K562 (cell line): Measurements from ENCODE around the gene GSTM1. TPM values are rescaled to one million over a fixed set of nuclear protein-coding genes. Genes with fewer than 3 reads are reported as not detected.

Source experiments
- CBFB ChIP-seq: sonication (generic); formaldehyde crosslinking; IDR thresholded peaks from 2 replicates; pipeline ENCODE4 v1.4.0; 2020; ENCODE audit warnings: mild to moderate bottlenecking, missing genetic modification reagents
- DIDO1 ChIP-seq: fragments of 450-650 bp; IDR thresholded peaks from 2 replicates; pipeline ENCODE4 v1.6.1; 2016; ENCODE audit warnings: low read depth, missing biosample characterization, missing genetic modification characterization
- KAT2B ChIP-seq: IDR thresholded peaks from one replicate; pipeline ENCODE4 v1.6.1; 2012; ENCODE audit warnings: low read depth, mild to moderate bottlenecking, control low read depth, inconsistent platforms, low read length, moderate library complexity
- MITF ChIP-seq: IDR thresholded peaks from 2 replicates; pipeline ENCODE4 v1.6.1; 2014; ENCODE audit warnings: antibody characterized with exemption
- PTRF ChIP-seq: fragments of 450-650 bp; IDR thresholded peaks from 2 replicates; pipeline ENCODE4 v1.6.1; 2016; ENCODE audit warnings: mild to moderate bottlenecking, missing genetic modification characterization, missing compliant biosample characterization
- RBM34 ChIP-seq: fragments of 200-400 bp; formaldehyde crosslinking; IDR thresholded peaks from 2 replicates; pipeline ENCODE4 v1.6.1; 2018; ENCODE audit warnings: low read length, borderline replicate concordance; ENCODE audit not compliant: insufficient read depth
- RBM39 ChIP-seq: fragments of 200-400 bp; formaldehyde crosslinking; optimal IDR thresholded peaks from 2 replicates; pipeline ENCODE3; 2018; ENCODE audit warnings: low read depth, low read length
- SMC3 ChIP-seq: conservative IDR thresholded peaks from 2 replicates; pipeline ENCODE4 v1.6.1; 2011; ENCODE audit warnings: low read depth, low read length, improper control_type of control experiment; ENCODE audit not compliant: insufficient read depth
- ZBTB1 ChIP-seq: sonication (generic); formaldehyde crosslinking; IDR thresholded peaks from 2 replicates; pipeline ENCODE4 v1.8.1; 2023; ENCODE audit warnings: missing genetic modification reagents, low read depth, mild to moderate bottlenecking, borderline replicate concordance
- ZNF740 ChIP-seq, 3 experiments: fragments of 200-800 bp in 1 of 3; sonication (Bioruptor generic) in 1 of 3; sonication (generic) in 1 of 3; formaldehyde crosslinking in 1 of 3; IDR thresholded peaks; 2 replicates each; pipeline versions ENCODE4 v1.6.1 to v1.8.0; 2016 to 2022; ENCODE audit warnings: mild to moderate bottlenecking in 2 of 3, missing compliant biosample characterization in 2 of 3, missing genetic modification characterization in 2 of 3, missing genetic modification reagents in 1 of 3
- ZNF77 ChIP-seq: fragments of 250-450 bp; sonication (Bioruptor Pico); IDR thresholded peaks from 2 replicates; pipeline ENCODE4 v1.5.0; 2020
- polyA plus RNA-seq, 8 experiments: library from polyadenylated mRNA; depleted of rRNA in 4 of 8; stranded (reverse) in 5 of 8; unstranded in 3 of 8; fragments of >200 nt; fragmentation: Nextera tagmentation in 2 of 8; fragmentation: Illumina TruSeq in 1 of 8; extraction: Ambion mirVana in 2 of 8; extraction: Trizol in 1 of 8; gene quantifications; 2 replicates each; pipeline versions ENCODE4 v1.2.1 to v1.2.3, GENCODE V29; 2011 to 2014; ENCODE audit warnings: inconsistent platforms in 1 of 8, missing spikeins in 1 of 8
- total RNA-seq, 7 experiments: library from RNA; depleted of rRNA in 6 of 7; stranded (reverse); fragments of >200 nt in 6 of 7; fragmentation: Illumina TruSeq in 2 of 7; extraction: Trizol in 2 of 7; gene quantifications; 2 replicates each; pipeline versions ENCODE4 v1.2.1 to v1.2.3, GENCODE V29; 2011 to 2021; ENCODE audit warnings: low replicate concordance in 1 of 7
- TF ChIP-seq, protein P1 (sequence below): sonication (generic); formaldehyde crosslinking; IDR thresholded peaks from 2 replicates; pipeline ENCODE4 v1.8.0; 2023; ENCODE audit warnings: mild to moderate bottlenecking, missing genetic modification reagents
- TF ChIP-seq, protein P2 (sequence below), 2 experiments: fragments of 150-350 bp in 1 of 2; IDR thresholded peaks; 2 replicates each; pipeline ENCODE4 v1.6.1; 2012 to 2016; ENCODE audit warnings: low read depth in 2 of 2, low read length in 2 of 2, mild to moderate bottlenecking in 1 of 2, moderate library complexity in 1 of 2
- TF ChIP-seq, protein P3 (sequence below): sonication (generic); formaldehyde crosslinking; IDR thresholded peaks from 2 replicates; pipeline ENCODE4 v1.8.0; 2023; ENCODE audit warnings: missing genetic modification reagents, mild to moderate bottlenecking, borderline replicate concordance

GSTM1 gene
- total and polyA plus RNA-seq, 9 of the 15 experiments (the other 6 are each of a cell fraction or from before 2014, with no cell fraction given) = not detected

DNA sequence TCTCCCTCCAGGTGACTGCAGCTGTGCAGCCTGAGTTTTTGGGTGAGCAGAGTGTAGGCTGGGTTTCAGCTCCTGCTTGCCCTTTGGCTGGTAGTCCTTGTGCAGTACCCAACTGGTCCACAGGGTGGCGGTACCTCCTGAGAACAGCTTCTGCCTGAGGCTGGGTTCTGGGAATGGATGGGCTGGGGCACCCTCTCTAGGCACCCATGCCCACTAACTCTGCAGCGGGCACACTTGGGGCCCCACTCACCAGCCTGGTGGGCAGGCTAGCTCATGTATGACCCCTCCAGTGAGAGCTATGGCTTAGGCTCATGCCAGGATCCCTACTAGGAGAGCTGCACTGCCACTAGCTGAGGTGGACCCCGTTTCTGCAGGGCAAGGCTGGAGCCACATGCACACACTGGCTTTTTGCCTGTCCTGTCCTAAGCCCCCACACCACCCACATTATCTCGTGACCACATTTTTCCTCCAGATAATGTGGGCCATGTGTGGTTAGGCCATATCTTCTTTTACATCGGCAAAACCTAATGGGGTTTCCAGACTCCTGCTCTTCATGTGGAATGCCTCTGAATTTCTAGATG is 47.2 kb upstream of the GSTM1 start (continued):
- TF ChIP-seq RBM34 = no peak
- no peak for TF ChIP-seq PTRF (tag)
- no peak for TF ChIP-seq ZNF77 (CRISPR knock-in tag)
- TF ChIP-seq, protein P1, sequence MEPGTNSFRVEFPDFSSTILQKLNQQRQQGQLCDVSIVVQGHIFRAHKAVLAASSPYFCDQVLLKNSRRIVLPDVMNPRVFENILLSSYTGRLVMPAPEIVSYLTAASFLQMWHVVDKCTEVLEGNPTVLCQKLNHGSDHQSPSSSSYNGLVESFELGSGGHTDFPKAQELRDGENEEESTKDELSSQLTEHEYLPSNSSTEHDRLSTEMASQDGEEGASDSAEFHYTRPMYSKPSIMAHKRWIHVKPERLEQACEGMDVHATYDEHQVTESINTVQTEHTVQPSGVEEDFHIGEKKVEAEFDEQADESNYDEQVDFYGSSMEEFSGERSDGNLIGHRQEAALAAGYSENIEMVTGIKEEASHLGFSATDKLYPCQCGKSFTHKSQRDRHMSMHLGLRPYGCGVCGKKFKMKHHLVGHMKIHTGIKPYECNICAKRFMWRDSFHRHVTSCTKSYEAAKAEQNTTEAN (CRISPR knock-in tag) = no peak
- TF ChIP-seq, protein P2, sequence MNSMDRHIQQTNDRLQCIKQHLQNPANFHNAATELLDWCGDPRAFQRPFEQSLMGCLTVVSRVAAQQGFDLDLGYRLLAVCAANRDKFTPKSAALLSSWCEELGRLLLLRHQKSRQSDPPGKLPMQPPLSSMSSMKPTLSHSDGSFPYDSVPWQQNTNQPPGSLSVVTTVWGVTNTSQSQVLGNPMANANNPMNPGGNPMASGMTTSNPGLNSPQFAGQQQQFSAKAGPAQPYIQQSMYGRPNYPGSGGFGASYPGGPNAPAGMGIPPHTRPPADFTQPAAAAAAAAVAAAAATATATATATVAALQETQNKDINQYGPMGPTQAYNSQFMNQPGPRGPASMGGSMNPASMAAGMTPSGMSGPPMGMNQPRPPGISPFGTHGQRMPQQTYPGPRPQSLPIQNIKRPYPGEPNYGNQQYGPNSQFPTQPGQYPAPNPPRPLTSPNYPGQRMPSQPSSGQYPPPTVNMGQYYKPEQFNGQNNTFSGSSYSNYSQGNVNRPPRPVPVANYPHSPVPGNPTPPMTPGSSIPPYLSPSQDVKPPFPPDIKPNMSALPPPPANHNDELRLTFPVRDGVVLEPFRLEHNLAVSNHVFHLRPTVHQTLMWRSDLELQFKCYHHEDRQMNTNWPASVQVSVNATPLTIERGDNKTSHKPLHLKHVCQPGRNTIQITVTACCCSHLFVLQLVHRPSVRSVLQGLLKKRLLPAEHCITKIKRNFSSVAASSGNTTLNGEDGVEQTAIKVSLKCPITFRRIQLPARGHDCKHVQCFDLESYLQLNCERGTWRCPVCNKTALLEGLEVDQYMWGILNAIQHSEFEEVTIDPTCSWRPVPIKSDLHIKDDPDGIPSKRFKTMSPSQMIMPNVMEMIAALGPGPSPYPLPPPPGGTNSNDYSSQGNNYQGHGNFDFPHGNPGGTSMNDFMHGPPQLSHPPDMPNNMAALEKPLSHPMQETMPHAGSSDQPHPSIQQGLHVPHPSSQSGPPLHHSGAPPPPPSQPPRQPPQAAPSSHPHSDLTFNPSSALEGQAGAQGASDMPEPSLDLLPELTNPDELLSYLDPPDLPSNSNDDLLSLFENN (IDR thresholded peaks at IDR 0.05; ENCODE audit: low read depth in 2 of 2, low read length in 2 of 2) = no peak
- TF ChIP-seq ZBTB1 (CRISPR knock-in tag) = no peak
- no peak for TF ChIP-seq CBFB
- no peak for TF ChIP-seq KAT2B
- no peak for TF ChIP-seq DIDO1 (tag)
- TF ChIP-seq MITF = peak; percentile 49; the same call in 1 of the 2 replicates
- peak; percentile 90 for TF ChIP-seq SMC3
- TF ChIP-seq, protein P3, sequence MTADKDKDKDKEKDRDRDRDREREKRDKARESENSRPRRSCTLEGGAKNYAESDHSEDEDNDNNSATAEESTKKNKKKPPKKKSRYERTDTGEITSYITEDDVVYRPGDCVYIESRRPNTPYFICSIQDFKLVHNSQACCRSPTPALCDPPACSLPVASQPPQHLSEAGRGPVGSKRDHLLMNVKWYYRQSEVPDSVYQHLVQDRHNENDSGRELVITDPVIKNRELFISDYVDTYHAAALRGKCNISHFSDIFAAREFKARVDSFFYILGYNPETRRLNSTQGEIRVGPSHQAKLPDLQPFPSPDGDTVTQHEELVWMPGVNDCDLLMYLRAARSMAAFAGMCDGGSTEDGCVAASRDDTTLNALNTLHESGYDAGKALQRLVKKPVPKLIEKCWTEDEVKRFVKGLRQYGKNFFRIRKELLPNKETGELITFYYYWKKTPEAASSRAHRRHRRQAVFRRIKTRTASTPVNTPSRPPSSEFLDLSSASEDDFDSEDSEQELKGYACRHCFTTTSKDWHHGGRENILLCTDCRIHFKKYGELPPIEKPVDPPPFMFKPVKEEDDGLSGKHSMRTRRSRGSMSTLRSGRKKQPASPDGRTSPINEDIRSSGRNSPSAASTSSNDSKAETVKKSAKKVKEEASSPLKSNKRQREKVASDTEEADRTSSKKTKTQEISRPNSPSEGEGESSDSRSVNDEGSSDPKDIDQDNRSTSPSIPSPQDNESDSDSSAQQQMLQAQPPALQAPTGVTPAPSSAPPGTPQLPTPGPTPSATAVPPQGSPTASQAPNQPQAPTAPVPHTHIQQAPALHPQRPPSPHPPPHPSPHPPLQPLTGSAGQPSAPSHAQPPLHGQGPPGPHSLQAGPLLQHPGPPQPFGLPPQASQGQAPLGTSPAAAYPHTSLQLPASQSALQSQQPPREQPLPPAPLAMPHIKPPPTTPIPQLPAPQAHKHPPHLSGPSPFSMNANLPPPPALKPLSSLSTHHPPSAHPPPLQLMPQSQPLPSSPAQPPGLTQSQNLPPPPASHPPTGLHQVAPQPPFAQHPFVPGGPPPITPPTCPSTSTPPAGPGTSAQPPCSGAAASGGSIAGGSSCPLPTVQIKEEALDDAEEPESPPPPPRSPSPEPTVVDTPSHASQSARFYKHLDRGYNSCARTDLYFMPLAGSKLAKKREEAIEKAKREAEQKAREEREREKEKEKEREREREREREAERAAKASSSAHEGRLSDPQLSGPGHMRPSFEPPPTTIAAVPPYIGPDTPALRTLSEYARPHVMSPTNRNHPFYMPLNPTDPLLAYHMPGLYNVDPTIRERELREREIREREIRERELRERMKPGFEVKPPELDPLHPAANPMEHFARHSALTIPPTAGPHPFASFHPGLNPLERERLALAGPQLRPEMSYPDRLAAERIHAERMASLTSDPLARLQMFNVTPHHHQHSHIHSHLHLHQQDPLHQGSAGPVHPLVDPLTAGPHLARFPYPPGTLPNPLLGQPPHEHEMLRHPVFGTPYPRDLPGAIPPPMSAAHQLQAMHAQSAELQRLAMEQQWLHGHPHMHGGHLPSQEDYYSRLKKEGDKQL (CRISPR knock-in tag) = no peak
- no peak for TF ChIP-seq ZNF740 (CRISPR knock-in tag; IDR thresholded peaks at IDR 0.05)
- no peak for TF ChIP-seq ZNF740 (tag; IDR thresholded peaks at IDR 0.05)
- TF ChIP-seq RBM39 = peak; percentile 44
